ENCODE results near the gene MED13L. TPM values are rescaled to one million over a fixed set of nuclear protein-coding genes. Genes with fewer than 3 reads are reported as not detected.

Gene MED13L
- total RNA-seq, 3 donors from 2014 or later: 248 to 387 (median 279) TPM

GRCh38 chr12:116159175-116159574, 118.3 kb downstream of the MED13L start:
- Histone ChIP-seq H3K4me3 (no peak overlapping the region), H3K27ac (no peak overlapping the region), H3K27me3 (no peaks in the 10 kb centered on the region), H3K36me3 (no peaks in the 10 kb centered on the region), H3K9me3 (no peaks in the 10 kb centered on the region), H3K4me1 (no peaks in the 10 kb centered on the region)
- TF ChIP-seq POLR2A (IDR thresholded peaks at IDR 0.05): no peak
- TF ChIP-seq, protein P1, sequence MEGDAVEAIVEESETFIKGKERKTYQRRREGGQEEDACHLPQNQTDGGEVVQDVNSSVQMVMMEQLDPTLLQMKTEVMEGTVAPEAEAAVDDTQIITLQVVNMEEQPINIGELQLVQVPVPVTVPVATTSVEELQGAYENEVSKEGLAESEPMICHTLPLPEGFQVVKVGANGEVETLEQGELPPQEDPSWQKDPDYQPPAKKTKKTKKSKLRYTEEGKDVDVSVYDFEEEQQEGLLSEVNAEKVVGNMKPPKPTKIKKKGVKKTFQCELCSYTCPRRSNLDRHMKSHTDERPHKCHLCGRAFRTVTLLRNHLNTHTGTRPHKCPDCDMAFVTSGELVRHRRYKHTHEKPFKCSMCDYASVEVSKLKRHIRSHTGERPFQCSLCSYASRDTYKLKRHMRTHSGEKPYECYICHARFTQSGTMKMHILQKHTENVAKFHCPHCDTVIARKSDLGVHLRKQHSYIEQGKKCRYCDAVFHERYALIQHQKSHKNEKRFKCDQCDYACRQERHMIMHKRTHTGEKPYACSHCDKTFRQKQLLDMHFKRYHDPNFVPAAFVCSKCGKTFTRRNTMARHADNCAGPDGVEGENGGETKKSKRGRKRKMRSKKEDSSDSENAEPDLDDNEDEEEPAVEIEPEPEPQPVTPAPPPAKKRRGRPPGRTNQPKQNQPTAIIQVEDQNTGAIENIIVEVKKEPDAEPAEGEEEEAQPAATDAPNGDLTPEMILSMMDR (IDR thresholded peaks at IDR 0.05): no peak
- no peak for TF ChIP-seq POLR2AphosphoS5 (IDR thresholded peaks at IDR 0.05)
- intact Hi-C loops (cut with DNase I; ENCODE audit: low total_unique reads): loop anchor here (10.0 kb wide), 1 partner anchor 1584 kb away; no protein-coding TSS in a partner anchor
- DNase-seq (ENCODE audit: low spot score in 2 of 2): no peak

DNA sequence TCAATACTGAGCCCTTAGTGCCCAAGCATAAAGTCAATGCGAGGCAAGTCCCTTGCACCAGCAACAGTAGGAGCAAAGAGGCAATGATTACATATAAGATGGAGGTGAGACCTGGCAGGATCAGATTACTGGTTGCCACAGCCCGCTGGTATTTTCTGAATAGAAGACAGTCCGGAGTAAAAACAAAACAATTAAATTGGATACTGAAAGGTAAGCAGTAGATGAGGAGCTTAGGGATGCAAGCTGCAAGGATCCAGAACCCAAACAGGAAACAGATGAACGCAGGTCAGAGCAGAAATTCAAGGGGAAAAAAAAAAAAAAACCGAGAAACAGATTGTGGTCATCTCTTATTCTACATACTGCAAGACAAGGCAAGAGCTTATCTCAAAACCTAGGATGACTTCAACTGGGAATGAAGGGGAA, 119.6 kb downstream of the MED13L start:
- H3K4me3 ChIP-seq: no peak overlapping the region
- TF ChIP-seq POLR2AphosphoS5 (IDR thresholded peaks at IDR 0.05): no peak
- no peaks in the 10 kb centered on the region for H3K27me3 ChIP-seq
- H3K9me3 ChIP-seq: no peaks in the 10 kb centered on the region
- intact Hi-C loops (cut with DNase I; ENCODE audit: low total_unique reads): loop anchor here (10.0 kb wide), 1 partner anchor 1583 kb away; no protein-coding TSS in a partner anchor
- H3K27ac ChIP-seq: no peak overlapping the region
- DNase-seq (ENCODE audit: low spot score in 2 of 2): no peak
- H3K36me3 ChIP-seq: no peaks in the 10 kb centered on the region
- H3K4me1 ChIP-seq: no peaks in the 10 kb centered on the region

DNA sequence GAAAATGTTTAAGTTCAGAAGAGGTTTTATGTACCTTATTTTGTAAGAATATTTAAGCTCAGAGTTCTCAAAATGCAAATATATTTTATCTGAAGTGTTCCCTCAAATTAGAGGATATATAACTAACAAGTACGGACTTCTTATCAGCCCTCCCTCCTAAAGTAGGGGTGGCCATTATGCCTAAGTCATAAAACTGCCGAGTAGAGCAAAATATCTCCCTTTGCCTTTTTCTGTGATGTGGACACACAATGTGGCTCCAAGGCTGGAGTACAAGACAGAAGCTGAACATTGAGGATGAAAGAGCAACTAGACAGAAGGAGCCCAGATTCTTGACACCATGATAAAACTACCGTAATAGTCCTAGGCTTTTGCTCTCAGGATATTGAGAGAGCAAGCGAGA, 120.9 kb downstream of the MED13L start:
- Histone ChIP-seq H3K4me1 (no peaks in the 10 kb centered on the region), H3K9me3 (no peaks in the 10 kb centered on the region)
- TF ChIP-seq, protein P1 (IDR thresholded peaks at IDR 0.05): no peak
- TF ChIP-seq POLR2A (IDR thresholded peaks at IDR 0.05): no peak
- TF ChIP-seq POLR2AphosphoS5 (IDR thresholded peaks at IDR 0.05): no peak

DNA sequence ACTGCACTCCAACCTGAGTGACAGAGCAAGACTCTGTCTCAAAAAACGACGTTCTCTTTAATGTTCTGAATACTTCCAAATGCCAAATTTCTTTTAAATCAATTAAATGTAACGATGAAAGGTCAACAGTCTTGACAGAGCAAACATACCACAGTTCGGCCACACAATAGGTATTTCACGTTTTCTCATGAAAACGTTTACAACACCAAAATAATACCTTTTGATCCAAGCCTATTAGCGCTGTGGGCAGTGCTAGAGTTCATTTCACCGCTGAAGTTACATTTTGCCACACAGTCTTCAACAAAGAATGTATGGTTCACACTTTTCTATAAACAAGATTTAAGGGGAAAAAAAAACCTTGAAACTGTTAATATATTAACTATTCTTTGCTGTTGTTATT, 122.1 kb downstream of the MED13L start:
- TF ChIP-seq POLR2A (IDR thresholded peaks at IDR 0.05) (no peak), POLR2AphosphoS5 (IDR thresholded peaks at IDR 0.05) (no peak)
- TF ChIP-seq, protein P1 (IDR thresholded peaks at IDR 0.05): no peak
- Histone ChIP-seq H3K27ac (no peak overlapping the region), H3K9me3 (no peaks in the 10 kb centered on the region), H3K4me3 (no peak overlapping the region), H3K27me3 (no peaks in the 10 kb centered on the region), H3K4me1 (no peaks in the 10 kb centered on the region), H3K36me3 (no peaks in the 10 kb centered on the region)
- DNase-seq (ENCODE audit: low spot score in 2 of 2): no peak
- intact Hi-C loops (cut with DNase I; ENCODE audit: low total_unique reads): loop anchor here (10.0 kb wide), 1 partner anchor 1581 kb away; no protein-coding TSS in a partner anchor

More for the DNA sequence above, 120.9 kb downstream of the MED13L start:
- intact Hi-C loops (cut with DNase I; ENCODE audit: low total_unique reads): loop anchor here (10.0 kb wide), 1 partner anchor 1582 kb away; no protein-coding TSS in a partner anchor
- Histone ChIP-seq H3K27ac (no peak overlapping the region), H3K36me3 (no peaks in the 10 kb centered on the region), H3K4me3 (no peak overlapping the region), H3K27me3 (no peaks in the 10 kb centered on the region)
- no peak for DNase-seq (ENCODE audit: low spot score in 2 of 2)

DNA sequence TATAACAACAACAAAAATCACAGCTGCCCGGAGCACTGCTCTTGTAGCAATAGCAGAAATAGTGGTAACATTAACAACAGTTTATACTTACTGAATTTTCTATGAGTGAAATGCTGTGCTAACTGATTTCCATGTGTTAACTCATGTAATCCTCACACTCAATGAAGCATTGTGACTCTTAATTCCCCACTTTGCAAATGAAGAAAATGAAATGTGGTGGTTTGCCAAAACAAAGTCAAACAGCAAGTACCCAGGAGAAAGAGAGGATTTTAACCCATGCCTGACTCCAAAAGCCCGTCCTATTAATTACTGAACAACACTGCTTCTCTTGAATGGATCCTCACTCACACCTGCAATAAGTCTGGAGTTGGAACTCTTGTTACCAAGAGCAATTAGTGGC, 123.5 kb downstream of the MED13L start:
- intact Hi-C loops (cut with DNase I; ENCODE audit: low total_unique reads): loop anchor here (10.0 kb wide), 1 partner anchor 1579 kb away; no protein-coding TSS in a partner anchor
- TF ChIP-seq POLR2A (IDR thresholded peaks at IDR 0.05) (no peak), POLR2AphosphoS5 (IDR thresholded peaks at IDR 0.05) (no peak)
- TF ChIP-seq, protein P1 (IDR thresholded peaks at IDR 0.05): no peak
- Histone ChIP-seq H3K4me3 (no peak overlapping the region), H3K27me3 (no peaks in the 10 kb centered on the region), H3K36me3 (no peaks in the 10 kb centered on the region), H3K9me3 (no peaks in the 10 kb centered on the region), H3K27ac (no peak overlapping the region), H3K4me1 (no peaks in the 10 kb centered on the region)
- DNase-seq (ENCODE audit: low spot score in 2 of 2): no peak

Measured in breast epithelium (tissue), 4 donors.